Body of pancreas (tissue), 4 donors: ENCODE measurements around the gene IL1B.

Source experiments
- POLR2A ChIP-seq, 3 donors: fragments of 450-650 bp; IDR thresholded peaks; one replicate each; pipeline ENCODE4 v1.6.1; 2016; ENCODE audit warnings: antibody characterized with exemption in 3 of 3, mild to moderate bottlenecking in 2 of 3
- TF ChIP-seq, protein P1 (sequence below), 7 experiments: fragments of 450-650 bp in 4 of 7; fragments of 200-600 bp in 3 of 7; sonication (generic) in 3 of 7; IDR thresholded peaks; one replicate each; pipeline ENCODE4 v1.5.1; 2016 to 2019; ENCODE audit warnings: antibody characterized with exemption in 7 of 7

DNA sequence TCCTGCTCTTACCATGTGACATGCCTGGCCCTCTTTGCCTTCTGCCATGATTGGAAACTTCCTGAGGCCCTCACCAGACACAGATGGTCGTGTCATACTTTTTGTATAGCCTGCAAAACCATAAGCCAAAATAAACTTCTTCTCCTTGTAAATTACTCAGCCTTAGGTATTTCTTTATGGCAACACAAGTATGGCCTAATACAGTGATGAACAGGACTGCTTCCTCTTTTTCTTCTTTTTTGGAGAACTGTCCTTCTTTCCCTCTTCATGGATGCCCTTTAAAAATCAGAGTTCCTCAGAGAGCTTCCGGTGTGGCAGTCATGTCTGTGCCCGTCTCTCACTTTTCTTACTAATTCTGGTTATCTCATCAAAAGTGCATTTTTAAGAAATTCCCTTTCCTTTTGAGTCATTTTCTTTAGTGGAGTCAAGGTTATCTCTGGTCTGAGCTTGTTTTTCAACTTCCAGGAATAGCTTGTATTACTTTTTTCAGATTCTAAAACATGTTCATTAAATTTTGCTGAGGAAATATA lies 43.1 kb downstream of the IL1B start:
- TF ChIP-seq, protein P1, sequence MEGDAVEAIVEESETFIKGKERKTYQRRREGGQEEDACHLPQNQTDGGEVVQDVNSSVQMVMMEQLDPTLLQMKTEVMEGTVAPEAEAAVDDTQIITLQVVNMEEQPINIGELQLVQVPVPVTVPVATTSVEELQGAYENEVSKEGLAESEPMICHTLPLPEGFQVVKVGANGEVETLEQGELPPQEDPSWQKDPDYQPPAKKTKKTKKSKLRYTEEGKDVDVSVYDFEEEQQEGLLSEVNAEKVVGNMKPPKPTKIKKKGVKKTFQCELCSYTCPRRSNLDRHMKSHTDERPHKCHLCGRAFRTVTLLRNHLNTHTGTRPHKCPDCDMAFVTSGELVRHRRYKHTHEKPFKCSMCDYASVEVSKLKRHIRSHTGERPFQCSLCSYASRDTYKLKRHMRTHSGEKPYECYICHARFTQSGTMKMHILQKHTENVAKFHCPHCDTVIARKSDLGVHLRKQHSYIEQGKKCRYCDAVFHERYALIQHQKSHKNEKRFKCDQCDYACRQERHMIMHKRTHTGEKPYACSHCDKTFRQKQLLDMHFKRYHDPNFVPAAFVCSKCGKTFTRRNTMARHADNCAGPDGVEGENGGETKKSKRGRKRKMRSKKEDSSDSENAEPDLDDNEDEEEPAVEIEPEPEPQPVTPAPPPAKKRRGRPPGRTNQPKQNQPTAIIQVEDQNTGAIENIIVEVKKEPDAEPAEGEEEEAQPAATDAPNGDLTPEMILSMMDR (IDR thresholded peaks at IDR 0.05): no peak
- TF ChIP-seq POLR2A (IDR thresholded peaks at IDR 0.05): no peak
